Vagina (tissue), 2 donors: ENCODE measurements around the gene DDX49. TPM values are rescaled to one million over a fixed set of nuclear protein-coding genes. Genes with fewer than 3 reads are reported as not detected.

ENCODE experiments used
- DNase-seq, 2 donors: peaks; one replicate each; pipeline ENCODE4 v3.0.0-alpha.2; 2017; ENCODE audit errors: extremely low spot score in 2 of 2
- H3K27ac ChIP-seq: fragments of 200-600 bp; sonication (generic); one replicate; pipeline ENCODE4 v1.5.1; 2019
- H3K27me3 ChIP-seq: fragments of 200-600 bp; sonication (generic); one replicate; pipeline ENCODE4 v1.5.1; 2019
- H3K36me3 ChIP-seq, 2 donors: fragments of 200-600 bp; sonication (generic); one replicate each; pipeline ENCODE4 v1.5.1; 2017 to 2019
- H3K4me1 ChIP-seq: fragments of 200-600 bp; sonication (generic); one replicate; pipeline ENCODE4 v1.5.1; 2019
- H3K4me3 ChIP-seq, 2 donors: fragments of 200-600 bp; sonication (generic); 1 replicate in 1 of 2; 2 replicates in 1 of 2; pipeline ENCODE4 v1.5.1; 2016 to 2019
- H3K9me3 ChIP-seq: fragments of 200-600 bp; sonication (generic); one replicate; pipeline ENCODE4 v1.5.1; 2019
- CTCF ChIP-seq, 3 experiments: fragments of 450-650 bp in 2 of 3; fragments of 200-600 bp in 1 of 3; sonication (generic) in 1 of 3; IDR thresholded peaks; one replicate each; pipeline ENCODE4 v1.5.1; 2017 to 2019; ENCODE audit warnings: antibody characterized with exemption in 3 of 3, mild to moderate bottlenecking in 2 of 3, moderate library complexity in 2 of 3
- POLR2A ChIP-seq, 2 donors: fragments of 450-650 bp; IDR thresholded peaks; one replicate each; pipeline ENCODE4 v1.6.1; 2017; ENCODE audit warnings: antibody characterized with exemption in 2 of 2, mild to moderate bottlenecking in 2 of 2, moderate library complexity in 2 of 2
- POLR2AphosphoS5 ChIP-seq, 2 donors: sonication (generic); formaldehyde crosslinking; IDR thresholded peaks; one replicate each; pipeline ENCODE4 v1.9.0; 2017; ENCODE audit warnings: antibody characterized with exemption in 2 of 2, mild to moderate bottlenecking in 2 of 2, low read depth in 1 of 2; ENCODE audit not compliant: insufficient read depth in 1 of 2
- intact Hi-C: fragments of 100-400 bp; cut with DNase I; formaldehyde crosslinking; loops from one replicate; pipeline ENCODE4 v1.15.1; 2023
- total RNA-seq: library from RNA; depleted of rRNA; stranded (reverse); fragments of >200 nt; gene quantifications from one replicate; pipeline ENCODE4 v1.2.3, GENCODE V29; 2016

Gene DDX49
- total RNA-seq, 1 donor from 2014 or later, result 36.3 TPM

GRCh38 chr19:18961767-18962620 is 42.5 kb downstream of the DDX49 start:
- H3K27ac ChIP-seq, result no peak overlapping the region
- H3K36me3 ChIP-seq, result no peaks in the 10 kb centered on the region
- no peaks in the 10 kb centered on the region for H3K27me3 ChIP-seq
- no peaks in the 10 kb centered on the region for H3K9me3 ChIP-seq
- intact Hi-C loops, result no loop called here
- H3K4me1 ChIP-seq, result peaks cover 3% of the 10 kb centered on the region
- no peak overlapping the region for H3K4me3 ChIP-seq
- TF ChIP-seq POLR2A (IDR thresholded peaks at IDR 0.05) (no peak), POLR2AphosphoS5 (IDR thresholded peaks at IDR 0.05; ENCODE audit: insufficient read depth in 1 of 2, low read depth in 1 of 2) (no peak)
- no peak for DNase-seq

GRCh38 chr19:18964121-18964520 is 44.6 kb downstream of the DDX49 start:
- Histone ChIP-seq H3K36me3 (no peaks in the 10 kb centered on the region), H3K9me3 (no peaks in the 10 kb centered on the region), H3K4me3 (no peak overlapping the region), H3K27me3 (no peaks in the 10 kb centered on the region), H3K4me1 (peaks cover 18% of the 10 kb centered on the region), H3K27ac (no peak overlapping the region)
- no peak for DNase-seq
- no peak for TF ChIP-seq CTCF (IDR thresholded peaks at IDR 0.05)
- no peak for TF ChIP-seq POLR2AphosphoS5 (IDR thresholded peaks at IDR 0.05; ENCODE audit: insufficient read depth in 1 of 2, low read depth in 1 of 2)
- no peak for TF ChIP-seq POLR2A (IDR thresholded peaks at IDR 0.05)
- intact Hi-C loops, result no loop called here

GRCh38 chr19:18966307-18966706 is 46.8 kb downstream of the DDX49 start:
- no peaks in the 10 kb centered on the region for H3K36me3 ChIP-seq
- DNase-seq, result no peak
- H3K4me1 ChIP-seq, result peaks cover 32% of the 10 kb centered on the region
- H3K27ac ChIP-seq, result no peak overlapping the region
- no peak overlapping the region for H3K4me3 ChIP-seq
- intact Hi-C loops, result no loop called here
- H3K27me3 ChIP-seq, result no peaks in the 10 kb centered on the region
- H3K9me3 ChIP-seq, result no peaks in the 10 kb centered on the region
- TF ChIP-seq POLR2AphosphoS5 (IDR thresholded peaks at IDR 0.05; ENCODE audit: insufficient read depth in 1 of 2, low read depth in 1 of 2) (no peak), CTCF (IDR thresholded peaks at IDR 0.05) (no peak), POLR2A (IDR thresholded peaks at IDR 0.05) (no peak)

- intact Hi-C loops, result no loop called here
- Histone ChIP-seq H3K4me1 (peaks cover 35% of the 10 kb centered on the region), H3K36me3 (no peaks in the 10 kb centered on the region), H3K27ac (peak overlapping the region; percentile 75), H3K27me3 (no peaks in the 10 kb centered on the region), H3K4me3 (no peak overlapping the region), H3K9me3 (no peaks in the 10 kb centered on the region)
- DNase-seq, result no peak
- TF ChIP-seq POLR2AphosphoS5 (IDR thresholded peaks at IDR 0.05; ENCODE audit: insufficient read depth in 1 of 2, low read depth in 1 of 2), result peak in 1 of 2 donors; percentile 95
- TF ChIP-seq POLR2A (IDR thresholded peaks at IDR 0.05), result no peak
- TF ChIP-seq CTCF (IDR thresholded peaks at IDR 0.05), result no peak
Observed at GRCh38 chr19:18967358-18968146, 48.0 kb downstream of the DDX49 start.

GRCh38 chr19:18969931-18970659 is 50.6 kb downstream of the DDX49 start:
- H3K36me3 ChIP-seq, result no peaks in the 10 kb centered on the region
- H3K4me3 ChIP-seq, result no peak overlapping the region
- no peak for DNase-seq
- H3K27me3 ChIP-seq, result no peaks in the 10 kb centered on the region
- peaks cover 35% of the 10 kb centered on the region for H3K4me1 ChIP-seq
- TF ChIP-seq CTCF (IDR thresholded peaks at IDR 0.05) (no peak), POLR2A (IDR thresholded peaks at IDR 0.05) (no peak), POLR2AphosphoS5 (IDR thresholded peaks at IDR 0.05; ENCODE audit: insufficient read depth in 1 of 2, low read depth in 1 of 2) (no peak)
- no peaks in the 10 kb centered on the region for H3K9me3 ChIP-seq
- H3K27ac ChIP-seq, result peak overlapping the region; percentile 82
- intact Hi-C loops, result no loop called here
